Stimulated activated CD8-positive, alpha-beta memory T cell treated with anti-CD3 and anti-CD28 coated beads, Interleukin-4, amount 100 ng/mL, for 24 hours (primary cell): ENCODE data around the gene MRPL36.

Experiments used
- DNase-seq: peaks from one replicate; pipeline ENCODE4 v3.0.0-alpha.2; 2020; ENCODE audit warnings: low read depth

The MRPL36 gene

DNA sequence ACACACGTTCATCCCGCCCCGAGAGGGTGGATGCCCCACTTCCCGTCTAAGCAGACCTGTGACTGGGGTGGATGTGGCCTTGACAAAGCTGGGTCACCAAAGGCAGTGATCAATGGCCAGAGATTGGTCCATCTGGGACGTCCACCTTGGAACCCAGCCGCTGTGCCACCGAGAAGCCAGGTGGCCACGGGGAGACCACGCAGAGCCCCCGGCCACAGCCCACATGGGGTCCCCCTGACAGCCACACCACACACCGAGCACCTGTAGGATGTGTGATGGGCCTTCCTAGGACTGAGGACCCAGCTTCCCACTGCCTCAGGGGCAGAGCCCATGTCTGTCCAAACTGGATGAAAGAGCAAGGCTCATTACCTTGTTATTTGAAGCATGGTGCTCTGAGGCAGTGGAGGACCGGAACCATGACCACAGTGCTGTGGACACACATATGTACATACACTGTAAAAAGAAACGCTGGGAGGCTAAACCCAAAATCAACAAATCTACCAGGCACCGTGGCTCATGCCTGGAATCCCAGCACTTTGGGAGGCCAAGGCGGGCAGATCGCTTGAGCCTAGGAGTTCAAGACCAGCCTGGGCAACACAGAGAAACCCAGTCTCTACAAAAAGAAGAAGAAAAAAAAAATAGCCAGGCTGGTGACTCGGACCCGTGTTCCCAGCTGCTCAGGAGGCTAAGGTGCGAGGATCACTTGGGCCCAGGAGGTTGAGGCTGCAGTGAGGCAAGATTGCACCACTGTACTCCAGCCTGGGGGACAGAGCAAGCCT lies 50.1 kb downstream of the MRPL36 start:
- DNase-seq: no peak

GRCh38 chr5:1748845-1749244 lies 50.8 kb downstream of the MRPL36 start:
- DNase-seq: no peak
